Caki2 (cell line): Measurements from ENCODE around the gene XPNPEP2. TPM values are rescaled to one million over a fixed set of nuclear protein-coding genes. Genes with fewer than 3 reads are reported as not detected.

ENCODE experiments used
- DNase-seq: peaks from one replicate; pipeline ENCODE4 v3.0.0-alpha.2; 2015; ENCODE audit warnings: low read depth
- in situ Hi-C: cut with HindIII; loops from 2 replicates; pipeline ENCODE4 v1.10.0; 2016; ENCODE audit warnings: low sequenced_read_pairs, low pct_unique_long_range_greater_than_20kb, mixed read lengths
- total RNA-seq: library from RNA; depleted of rRNA; stranded (reverse); fragments of >200 nt; shearing (Covaris generic); gene quantifications from 2 replicates; pipeline ENCODE4 v1.2.3, GENCODE V29; 2014; ENCODE audit warnings: low replicate concordance

The XPNPEP2 gene
- total RNA-seq, 1 experiment from 2014 or later = not detected

DNA sequence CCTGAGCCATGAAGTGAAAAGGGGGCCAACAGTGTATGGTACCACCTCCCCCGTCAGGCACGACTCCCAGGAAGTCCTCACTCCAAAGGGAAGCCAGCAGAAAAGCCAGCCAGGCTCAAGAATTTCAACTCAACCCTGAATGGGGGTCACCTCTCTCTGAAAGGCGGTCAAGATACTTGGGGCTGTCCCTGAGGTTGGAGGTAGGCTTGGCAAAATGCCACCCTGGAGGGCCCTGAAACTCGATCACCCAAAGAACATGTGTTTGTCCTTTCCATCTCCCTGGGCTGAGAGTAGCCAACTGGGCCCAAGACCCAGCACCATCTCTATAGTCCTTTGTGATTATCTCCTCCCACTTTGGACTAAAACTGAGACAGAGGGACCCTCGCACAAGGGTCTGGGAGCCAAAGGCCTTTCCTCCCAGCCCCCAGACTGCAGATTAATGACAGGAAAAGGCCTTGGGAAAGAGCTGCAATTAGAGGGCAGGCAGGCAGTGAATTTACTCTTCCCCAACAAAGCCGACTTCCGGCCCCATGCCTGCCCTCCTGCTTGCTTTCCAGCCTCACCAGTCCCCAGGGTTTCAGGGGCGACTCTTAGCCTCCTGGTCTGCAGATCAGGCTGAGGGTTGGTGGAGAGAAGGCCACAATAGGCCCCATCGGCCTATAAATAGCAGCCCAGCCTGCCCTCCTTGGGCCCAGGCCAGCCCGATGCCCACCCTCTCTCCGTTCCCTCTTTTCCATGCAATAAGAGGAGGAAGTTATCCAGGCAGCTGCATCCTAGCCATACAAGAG lies 46.6 kb downstream of the XPNPEP2 start:
- in situ Hi-C loops = no loop called here
- DNase-seq = no peak

DNA sequence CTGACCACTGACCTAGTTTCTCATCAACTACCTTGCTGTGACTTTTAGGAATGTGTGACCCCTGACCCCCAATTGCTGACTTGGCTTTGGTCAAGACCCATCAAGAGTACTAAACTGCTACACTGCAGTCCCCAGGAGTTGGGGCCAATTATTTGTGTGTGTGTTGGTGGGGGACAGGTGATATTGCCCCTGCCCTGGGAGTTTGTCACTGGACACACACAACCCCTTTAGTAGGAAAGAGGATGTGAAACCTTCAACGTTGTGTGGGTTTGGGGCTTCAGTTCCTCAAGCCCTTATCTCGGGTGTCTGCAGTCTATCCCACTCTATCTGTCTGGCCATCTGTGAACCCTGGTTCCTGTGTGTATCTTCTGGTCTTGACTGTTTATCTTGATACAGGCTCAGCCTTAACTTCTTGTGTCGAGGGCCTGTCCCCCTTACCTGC lies 47.5 kb downstream of the XPNPEP2 start:
- in situ Hi-C loops = no loop called here
- DNase-seq = no peak

DNA sequence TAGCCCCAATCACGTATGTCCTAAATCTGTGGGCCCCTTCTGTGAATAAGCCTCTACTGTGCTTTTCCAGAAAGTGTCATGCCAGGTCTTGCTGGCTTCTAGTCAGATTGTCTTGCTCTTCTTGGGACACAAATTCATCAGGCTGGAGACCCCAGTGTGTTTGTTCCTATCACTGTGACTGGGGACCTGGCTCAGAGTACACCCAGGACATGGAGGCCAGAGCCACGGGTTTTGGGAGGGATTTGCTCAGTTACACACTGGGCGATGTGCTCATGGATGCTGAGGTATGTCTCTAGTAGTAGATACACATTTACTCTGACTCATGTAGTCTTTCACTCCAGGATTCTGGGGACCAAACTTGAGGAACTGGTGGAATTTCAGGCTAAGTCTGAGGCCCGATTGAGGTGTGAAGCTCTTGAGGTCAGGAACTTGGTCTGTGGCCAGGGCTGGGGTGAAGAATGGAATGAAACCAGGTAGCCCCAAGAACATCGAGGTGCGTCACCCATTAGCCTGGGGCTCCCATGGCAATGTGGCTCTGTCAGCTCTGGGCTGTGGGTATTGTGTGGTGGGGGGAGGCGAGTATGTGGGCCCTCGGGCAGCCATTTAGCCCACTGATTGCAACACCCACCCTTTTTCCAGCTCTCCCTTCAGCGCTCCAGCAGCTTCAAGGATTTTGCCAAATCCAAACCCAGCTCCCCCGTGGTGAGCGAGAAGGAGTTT lies 48.7 kb downstream of the XPNPEP2 start:
- no peak for DNase-seq
- in situ Hi-C loops = no loop called here

DNA sequence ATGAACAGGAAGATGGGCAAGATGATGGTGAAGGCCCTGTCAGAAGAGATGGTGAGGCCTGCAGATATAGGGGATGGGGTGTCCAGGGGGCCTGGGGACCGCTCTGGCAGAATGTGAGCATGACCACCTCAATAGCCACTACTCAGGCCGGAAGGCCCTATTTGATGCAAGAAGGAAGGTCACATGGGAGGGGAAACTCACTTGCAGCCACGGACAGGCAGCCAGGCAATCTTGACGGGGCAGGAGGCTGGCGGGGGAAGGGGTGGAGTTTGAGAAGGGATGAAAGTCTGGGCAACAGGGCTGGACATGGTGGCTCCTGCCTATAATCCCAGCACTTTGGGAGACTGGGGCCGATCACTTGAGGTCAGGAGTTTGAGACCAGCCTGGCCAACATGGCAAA lies 49.7 kb downstream of the XPNPEP2 start:
- in situ Hi-C loops = no loop called here
- DNase-seq = no peak

DNA sequence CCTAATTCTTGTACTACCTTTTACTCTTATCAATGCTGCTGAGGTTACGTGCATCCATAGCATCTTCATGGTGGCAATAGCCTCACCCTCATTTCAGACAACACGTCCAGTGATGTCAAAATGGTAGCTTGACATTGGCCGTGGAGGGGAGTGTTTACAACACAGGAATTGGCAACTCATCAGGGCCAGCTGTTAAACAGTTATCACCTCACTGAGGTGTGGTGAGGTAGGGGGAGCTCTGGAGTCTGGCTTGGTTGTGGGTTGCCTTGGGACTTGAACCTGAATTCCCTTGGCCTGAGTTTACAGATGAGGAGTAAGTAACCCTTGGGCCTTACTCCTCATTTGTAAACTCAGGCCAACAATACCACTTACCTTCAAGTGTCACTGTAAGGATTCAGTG lies 51.4 kb downstream of the XPNPEP2 start:
- in situ Hi-C loops = no loop called here
- DNase-seq = no peak

DNA sequence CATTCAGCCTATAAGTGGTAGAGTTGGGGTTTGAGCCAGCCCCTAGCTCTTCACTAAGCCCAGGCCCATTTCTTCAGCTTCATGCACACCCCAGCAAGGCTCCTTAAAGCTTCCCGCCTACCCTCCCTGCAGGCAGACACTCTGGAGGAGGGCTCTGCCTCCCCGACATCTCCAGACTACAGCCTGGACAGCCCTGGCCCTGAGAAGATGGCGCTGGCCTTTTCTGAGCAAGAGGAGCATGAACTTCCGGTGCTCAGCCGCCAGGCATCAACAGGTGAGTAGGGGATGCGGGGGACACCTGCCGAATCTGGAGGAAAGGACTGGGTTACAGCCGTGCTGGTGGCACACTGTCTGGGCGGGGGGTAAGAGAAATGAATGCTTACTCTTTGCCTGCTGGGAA lies 52.0 kb downstream of the XPNPEP2 start:
- in situ Hi-C loops = no loop called here
- DNase-seq = no peak

DNA sequence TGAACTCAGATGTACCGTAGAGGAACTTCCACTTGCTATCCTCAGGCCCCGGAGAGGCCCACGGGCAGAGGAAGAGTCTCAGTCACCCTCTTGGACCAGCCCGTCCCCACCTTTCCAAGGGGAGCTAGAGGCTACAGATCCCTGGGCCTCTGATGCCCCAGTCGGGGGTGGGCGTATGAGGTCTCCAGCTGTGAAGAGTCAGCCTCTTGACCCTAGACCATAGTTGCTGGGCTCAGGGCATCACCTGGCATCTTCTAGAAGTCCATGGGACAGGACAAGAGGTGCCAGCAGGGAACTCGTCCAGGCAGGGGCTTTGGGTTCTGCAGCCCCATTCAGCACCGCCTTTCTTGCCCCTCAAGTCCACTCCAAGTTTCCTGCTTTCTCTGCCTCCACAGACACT lies 52.6 kb downstream of the XPNPEP2 start:
- in situ Hi-C loops = no loop called here
- DNase-seq = no peak

DNA sequence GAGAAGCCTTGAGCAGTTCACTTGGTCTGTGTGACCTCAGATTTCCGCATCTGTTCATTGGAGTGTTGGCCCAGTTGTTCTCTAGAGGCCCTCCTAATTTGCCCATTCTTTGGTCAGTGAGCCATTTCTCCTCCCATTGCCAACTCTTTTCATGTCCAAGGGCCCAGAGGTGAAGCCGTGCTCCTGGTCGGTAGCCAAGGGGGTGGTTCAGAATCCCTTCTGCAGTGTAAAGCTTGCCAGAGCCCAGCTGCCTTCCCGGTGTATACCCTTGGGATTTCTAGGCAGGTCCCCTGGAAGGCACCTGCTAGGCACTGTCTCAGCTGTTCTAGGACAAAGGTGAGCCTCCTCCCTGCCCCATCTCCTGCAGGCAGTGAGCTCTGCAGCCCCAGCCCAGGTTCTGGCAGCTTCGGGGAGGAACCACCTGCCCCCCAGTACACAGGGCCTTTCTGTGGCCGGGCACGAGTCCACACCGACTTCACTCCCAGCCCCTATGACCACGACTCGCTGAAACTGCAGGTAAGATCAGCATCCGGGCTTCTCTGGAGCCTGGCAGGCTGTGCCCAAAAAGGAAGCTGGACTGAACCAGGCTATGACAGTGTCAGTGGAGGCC lies 53.3 kb downstream of the XPNPEP2 start:
- in situ Hi-C loops = no loop called here
- no peak for DNase-seq

DNA sequence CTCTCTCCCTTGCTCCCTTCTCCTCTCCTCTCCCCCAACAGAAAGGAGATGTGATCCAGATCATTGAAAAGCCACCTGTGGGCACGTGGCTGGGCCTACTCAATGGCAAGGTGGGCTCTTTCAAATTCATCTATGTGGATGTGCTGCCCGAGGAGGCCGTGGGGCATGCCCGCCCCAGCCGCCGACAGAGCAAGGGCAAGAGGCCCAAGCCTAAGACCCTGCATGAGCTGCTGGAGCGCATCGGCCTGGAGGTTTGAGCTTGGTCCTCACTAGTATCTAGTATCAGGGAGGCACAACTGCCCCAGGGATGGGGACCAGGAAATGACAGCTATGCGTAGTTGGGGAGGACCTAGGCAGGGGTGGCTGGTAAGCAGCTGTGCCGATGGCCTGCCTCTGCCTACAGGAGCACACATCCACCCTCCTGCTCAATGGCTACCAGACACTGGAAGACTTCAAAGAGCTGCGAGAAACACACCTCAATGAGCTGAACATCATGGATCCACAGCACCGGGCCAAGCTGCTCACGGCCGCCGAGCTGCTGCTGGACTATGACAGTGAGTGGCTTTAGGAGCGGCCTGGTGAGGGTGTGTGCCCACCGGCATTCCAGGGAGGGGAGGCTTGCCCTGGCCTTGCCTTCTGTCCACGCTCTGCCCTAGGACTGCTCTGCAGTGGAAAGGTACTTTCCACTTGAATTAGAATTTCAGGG lies 54.0 kb downstream of the XPNPEP2 start:
- DNase-seq = no peak
- in situ Hi-C loops = no loop called here

DNA sequence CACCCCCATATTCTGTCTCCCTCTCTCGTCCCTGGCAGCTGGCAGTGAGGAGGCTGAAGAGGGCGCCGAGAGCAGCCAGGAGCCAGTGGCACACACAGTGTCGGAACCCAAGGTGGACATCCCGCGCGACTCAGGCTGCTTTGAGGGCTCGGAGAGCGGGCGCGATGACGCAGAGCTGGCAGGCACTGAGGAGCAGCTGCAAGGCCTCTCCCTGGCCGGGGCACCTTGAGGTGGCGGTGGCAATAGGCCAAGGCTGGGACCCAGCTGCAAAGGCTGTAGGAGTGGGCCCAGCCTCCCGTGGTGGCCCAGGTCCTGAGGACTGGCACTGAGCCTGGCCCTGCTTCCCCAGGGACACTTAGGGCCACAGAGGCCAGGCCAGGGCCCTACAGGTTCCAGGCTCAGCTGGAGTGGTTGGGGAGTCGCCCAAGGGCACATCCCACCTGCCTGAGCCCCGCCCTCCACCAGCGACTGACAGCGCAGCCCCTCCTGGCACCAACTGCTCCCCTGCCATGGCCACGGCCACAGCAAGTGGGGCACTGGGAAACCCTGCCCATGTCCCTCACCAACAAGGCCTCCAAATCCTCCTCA lies 54.9 kb downstream of the XPNPEP2 start:
- in situ Hi-C loops = no loop called here
- DNase-seq = no peak

DNA sequence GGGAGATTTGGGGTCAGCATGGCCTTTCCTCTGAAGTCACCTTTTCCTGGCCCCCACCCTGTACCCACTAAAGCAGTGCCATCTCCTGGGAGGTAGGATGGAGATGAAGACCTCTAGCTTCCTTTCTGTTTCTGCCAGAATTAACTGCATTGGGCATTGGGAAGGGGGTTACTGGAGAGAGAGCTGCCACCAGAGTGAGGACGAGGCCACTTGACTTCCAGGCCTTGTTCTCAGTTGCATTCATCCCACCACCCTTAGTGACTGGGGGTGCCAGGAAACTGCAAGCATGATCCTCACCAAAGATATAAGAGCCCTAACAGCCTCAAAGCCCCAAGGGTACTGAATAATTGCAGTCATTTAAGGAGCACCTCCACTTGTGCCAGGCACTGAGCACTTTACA lies 56.8 kb downstream of the XPNPEP2 start:
- DNase-seq = no peak
- in situ Hi-C loops = no loop called here

DNA sequence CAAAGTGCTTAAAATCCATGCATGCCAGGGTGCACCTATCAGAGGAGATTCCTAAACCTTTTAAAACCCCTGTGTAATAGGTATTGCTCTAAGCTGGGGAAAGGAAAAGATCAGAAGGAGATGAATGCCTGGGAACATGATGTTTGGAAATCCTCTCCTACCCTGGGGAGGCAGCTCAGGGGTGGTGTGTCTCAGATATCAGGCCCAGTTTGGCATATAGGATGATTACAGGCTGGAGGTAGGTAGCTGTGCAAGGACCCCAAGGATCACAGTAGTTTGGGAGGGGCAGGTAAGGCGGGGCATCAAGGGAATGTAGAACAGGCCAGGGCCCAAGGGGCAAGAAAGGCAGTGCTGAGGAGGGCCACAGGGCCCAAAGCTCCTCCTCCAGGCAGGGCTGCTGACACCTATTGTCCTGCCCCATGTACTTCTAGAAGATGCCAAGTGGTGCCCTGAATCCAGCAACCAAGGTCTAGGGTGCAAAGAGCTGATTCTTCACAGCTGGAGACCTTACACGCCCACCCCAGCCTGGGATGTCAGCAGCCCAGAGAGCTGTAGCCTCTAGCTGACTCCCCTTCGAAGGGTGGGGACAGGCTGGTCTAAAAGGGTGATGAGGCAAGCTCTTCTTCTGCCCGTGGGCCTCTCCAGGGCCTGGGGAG lies 58.6 kb downstream of the XPNPEP2 start:
- DNase-seq = no peak
- in situ Hi-C loops = no loop called here

DNA sequence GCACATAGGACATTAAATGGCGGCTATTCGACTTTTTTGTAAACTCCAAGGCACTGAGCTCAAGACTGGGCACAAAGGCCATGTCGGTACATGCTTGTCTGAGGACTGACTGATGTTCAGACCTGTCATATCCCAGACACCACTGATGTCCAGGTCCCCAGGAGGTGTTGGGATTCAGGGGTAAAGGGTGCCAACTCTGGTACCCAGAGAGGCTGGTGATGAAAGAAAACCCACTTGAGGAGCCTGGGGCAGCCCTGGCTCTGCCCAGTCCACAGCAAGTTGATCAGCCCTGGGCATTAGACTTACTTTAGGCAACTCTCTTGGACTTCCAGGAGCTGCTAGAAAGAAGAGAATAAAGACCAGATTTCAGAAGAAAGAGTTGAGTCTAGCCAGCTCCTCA lies 59.7 kb downstream of the XPNPEP2 start:
- no peak for DNase-seq
- in situ Hi-C loops = no loop called here

DNA sequence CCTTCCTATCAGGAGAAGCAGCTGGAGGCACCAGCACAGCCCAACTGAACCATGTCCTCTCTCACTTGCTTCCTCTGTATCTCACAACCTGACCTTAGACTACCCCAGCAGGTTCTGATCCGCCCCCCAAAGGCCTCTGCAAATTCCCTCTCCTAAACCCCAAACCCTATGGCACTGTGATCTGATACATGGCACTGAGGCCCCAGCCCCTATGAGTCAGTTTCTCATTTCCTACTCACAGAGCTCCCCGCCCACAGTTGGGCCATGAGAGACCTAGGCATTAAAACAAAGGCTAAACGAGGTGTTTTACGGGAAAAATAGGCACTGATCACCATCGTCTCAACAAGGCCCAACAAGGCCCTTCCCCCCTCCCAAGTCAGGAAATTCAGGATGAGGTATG lies 60.1 kb downstream of the XPNPEP2 start:
- in situ Hi-C loops = no loop called here

DNA sequence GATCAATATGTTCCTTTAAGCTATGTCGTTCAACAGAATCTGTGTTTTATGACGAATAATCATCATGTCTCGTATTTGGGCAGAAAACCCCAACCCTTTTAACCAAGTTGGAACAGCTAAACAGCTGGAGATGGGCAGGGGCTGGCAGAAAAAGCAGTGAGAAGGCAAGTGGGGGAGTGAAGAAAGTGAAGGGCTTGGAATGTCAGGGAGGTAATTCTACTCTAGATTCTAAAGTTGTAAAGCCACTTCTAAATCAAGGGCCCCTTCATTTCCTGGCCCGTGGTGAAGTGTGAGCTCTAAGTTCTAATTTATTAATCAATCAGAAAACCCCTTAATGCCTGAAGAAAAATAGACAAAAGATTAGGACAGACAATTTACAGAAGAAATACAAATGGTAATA lies 61.4 kb downstream of the XPNPEP2 start:
- in situ Hi-C loops = no loop called here
- DNase-seq = no peak

More for the DNA sequence above, 60.1 kb downstream of the XPNPEP2 start:
- DNase-seq = no peak

DNA sequence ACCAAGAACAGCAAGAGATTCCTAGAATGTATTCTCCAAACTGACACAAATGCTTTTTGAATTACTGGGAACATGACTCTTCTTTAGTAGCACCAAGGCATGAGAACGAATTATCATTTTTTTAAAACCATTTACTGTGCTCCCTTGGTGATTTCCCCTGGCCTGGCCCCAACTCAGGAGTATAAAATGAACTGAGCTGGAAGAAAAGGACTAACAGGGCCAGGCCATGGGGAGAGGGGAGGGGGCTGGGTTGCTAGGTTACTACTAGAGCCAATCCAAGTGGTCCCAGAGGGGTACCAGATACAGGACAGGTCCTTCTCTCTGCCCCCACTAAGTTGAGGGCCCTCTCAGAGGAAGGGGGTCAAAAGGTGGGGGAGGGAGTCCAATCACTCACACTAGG lies 64.1 kb downstream of the XPNPEP2 start:
- in situ Hi-C loops = no loop called here
- DNase-seq = no peak

DNA sequence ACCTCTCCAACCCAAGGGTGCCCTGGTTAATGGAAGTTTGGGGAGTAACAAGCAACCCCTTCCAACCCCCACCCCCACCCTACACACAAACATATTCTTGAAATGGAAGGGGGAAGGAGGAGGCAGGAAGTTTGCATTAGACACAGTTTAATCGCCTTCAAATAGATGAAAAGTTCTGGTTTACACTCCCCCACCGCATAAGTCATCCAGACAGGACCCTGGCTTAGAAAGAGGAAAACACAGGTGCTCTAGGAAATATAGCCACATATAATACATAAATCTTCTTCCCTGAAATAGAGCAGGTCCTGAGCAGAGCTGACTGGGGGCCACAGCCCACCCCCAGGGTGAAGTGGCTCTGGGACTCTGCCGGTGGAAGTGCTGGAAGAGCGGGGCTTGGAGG lies 66.0 kb downstream of the XPNPEP2 start:
- in situ Hi-C loops = no loop called here
- DNase-seq = no peak

DNA sequence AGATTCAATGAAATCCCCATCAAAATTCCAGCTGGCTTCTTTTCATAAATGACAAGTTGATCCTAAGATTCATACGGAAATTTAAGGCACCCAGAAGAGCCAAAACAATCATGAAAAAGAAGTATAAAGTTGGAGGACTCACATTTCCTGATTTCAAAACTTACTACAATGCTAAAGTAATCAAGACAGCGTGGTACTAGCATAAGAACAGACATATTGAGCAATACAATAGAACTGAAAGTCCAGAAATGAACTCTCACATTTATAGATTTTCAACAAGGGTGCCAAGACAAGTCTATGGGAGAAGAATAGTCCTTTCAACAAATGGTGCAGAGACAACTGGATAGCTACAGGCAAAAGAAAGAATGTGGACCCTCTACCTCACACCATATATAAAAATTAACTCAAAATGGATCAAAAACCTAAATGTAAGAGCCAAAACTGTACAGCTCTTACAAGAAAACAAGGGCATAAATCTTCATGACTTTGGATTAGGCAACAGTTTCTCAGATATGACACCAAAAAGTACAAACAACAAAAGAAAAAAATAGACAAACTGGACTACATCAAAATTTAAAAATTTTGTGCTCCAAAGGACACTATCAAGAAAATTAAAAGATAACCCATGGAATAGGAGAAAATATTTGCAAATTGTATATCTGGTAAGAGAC lies 69.5 kb downstream of the XPNPEP2 start:
- DNase-seq = no peak
- in situ Hi-C loops = no loop called here
